ENCODE measurements around the gene MEIS1.

The MEIS1 gene

GRCh38 chr2:66490588-66491001 is 55.7 kb downstream of the MEIS1 start:
- H3K4me3 Mint-ChIP-seq, result no peak overlapping the region
- no peak overlapping the region for H3K27ac Mint-ChIP-seq
- no peaks in the 10 kb centered on the region for H3K4me1 Mint-ChIP-seq (ENCODE audit: low read depth)
- no peaks in the 10 kb centered on the region for H3K27me3 Mint-ChIP-seq
- no peak for DNase-seq
- H3K9me3 Mint-ChIP-seq, result no peaks in the 10 kb centered on the region
- no peaks in the 10 kb centered on the region for H3K36me3 Mint-ChIP-seq (ENCODE audit: low read depth)

GRCh38 chr2:66494708-66495107 is 59.8 kb downstream of the MEIS1 start:
- no peak for DNase-seq
- Mint-ChIP-seq H3K9me3 (peaks cover 3% of the 10 kb centered on the region), H3K4me1 (ENCODE audit: low read depth) (no peaks in the 10 kb centered on the region), H3K27ac (no peak overlapping the region), H3K27me3 (no peaks in the 10 kb centered on the region), H3K36me3 (ENCODE audit: low read depth) (no peaks in the 10 kb centered on the region), H3K4me3 (no peak overlapping the region)

DNA sequence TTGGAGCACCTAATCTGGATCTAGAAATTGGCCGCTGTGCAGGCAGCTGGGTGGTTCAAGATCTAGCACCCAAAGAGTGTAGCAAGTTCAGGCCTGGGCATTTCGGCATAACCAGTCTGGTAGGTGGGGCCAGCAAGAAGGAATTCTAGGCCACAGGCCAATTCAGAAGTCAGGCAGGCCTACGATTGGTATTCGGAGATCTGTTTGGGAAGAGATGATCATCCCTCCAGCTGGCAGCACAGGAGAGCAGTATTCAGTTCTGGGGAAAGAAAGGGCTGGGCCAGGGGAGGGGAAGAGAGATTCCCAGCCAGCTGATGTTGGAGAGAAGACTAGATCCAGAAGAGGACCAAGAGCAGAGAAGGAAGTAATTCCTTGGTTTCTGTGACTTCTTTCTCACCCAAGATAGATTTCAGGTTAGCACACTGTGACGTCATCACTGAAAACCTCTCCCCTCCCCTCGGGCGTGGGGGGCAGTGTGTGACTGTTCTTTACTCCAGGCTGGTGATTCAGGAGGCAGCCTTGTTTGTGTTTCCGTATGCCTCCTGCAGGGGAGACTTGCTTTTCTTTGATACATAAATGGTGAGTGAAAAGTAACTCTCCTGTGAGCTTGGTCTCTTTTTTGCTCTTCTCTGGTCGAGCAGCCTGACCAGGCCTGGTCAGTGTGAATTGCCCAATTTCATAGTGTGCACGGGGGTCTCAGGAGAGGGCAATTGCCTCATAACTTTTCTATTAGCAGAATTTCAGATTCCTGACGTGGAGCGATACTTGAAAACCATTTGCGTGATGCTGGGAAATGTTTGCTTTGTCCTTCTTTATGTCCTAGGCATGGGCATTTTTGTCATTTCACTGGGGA is 61.1 kb downstream of the MEIS1 start:
- Mint-ChIP-seq H3K36me3 (ENCODE audit: low read depth) (no peaks in the 10 kb centered on the region), H3K27ac (no peak overlapping the region), H3K4me3 (no peak overlapping the region), H3K4me1 (ENCODE audit: low read depth) (no peaks in the 10 kb centered on the region), H3K9me3 (peaks cover 3% of the 10 kb centered on the region), H3K27me3 (no peaks in the 10 kb centered on the region)
- no peak for DNase-seq

- Mint-ChIP-seq H3K9me3 (peaks cover 3% of the 10 kb centered on the region), H3K36me3 (ENCODE audit: low read depth) (no peaks in the 10 kb centered on the region), H3K27ac (no peak overlapping the region), H3K4me1 (ENCODE audit: low read depth) (no peaks in the 10 kb centered on the region), H3K4me3 (no peak overlapping the region), H3K27me3 (no peaks in the 10 kb centered on the region)
- no peak for DNase-seq
Observed at GRCh38 chr2:66496670-66497420, 61.9 kb downstream of the MEIS1 start.

- no peak for DNase-seq
- no peaks in the 10 kb centered on the region for H3K27me3 Mint-ChIP-seq
- H3K36me3 Mint-ChIP-seq (ENCODE audit: low read depth), result no peaks in the 10 kb centered on the region
- no peak overlapping the region for H3K4me3 Mint-ChIP-seq
- H3K4me1 Mint-ChIP-seq (ENCODE audit: low read depth), result no peaks in the 10 kb centered on the region
- H3K27ac Mint-ChIP-seq, result no peak overlapping the region
- H3K9me3 Mint-ChIP-seq, result peaks cover 3% of the 10 kb centered on the region
Observed at GRCh38 chr2:66497431-66498288, 62.7 kb downstream of the MEIS1 start.

GRCh38 chr2:66498289-66498975 is 63.5 kb downstream of the MEIS1 start:
- no peaks in the 10 kb centered on the region for H3K4me1 Mint-ChIP-seq (ENCODE audit: low read depth)
- H3K36me3 Mint-ChIP-seq (ENCODE audit: low read depth), result no peaks in the 10 kb centered on the region
- peaks cover 3% of the 10 kb centered on the region for H3K9me3 Mint-ChIP-seq
- no peaks in the 10 kb centered on the region for H3K27me3 Mint-ChIP-seq
- H3K4me3 Mint-ChIP-seq, result no peak overlapping the region
- no peak overlapping the region for H3K27ac Mint-ChIP-seq
- no peak for DNase-seq

GRCh38 chr2:66501267-66501666 is 66.3 kb downstream of the MEIS1 start:
- Mint-ChIP-seq H3K36me3 (ENCODE audit: low read depth) (no peaks in the 10 kb centered on the region), H3K27me3 (no peaks in the 10 kb centered on the region), H3K9me3 (peaks cover 1% of the 10 kb centered on the region), H3K27ac (no peak overlapping the region), H3K4me1 (ENCODE audit: low read depth) (no peaks in the 10 kb centered on the region), H3K4me3 (no peak overlapping the region)
- DNase-seq, result no peak

DNA sequence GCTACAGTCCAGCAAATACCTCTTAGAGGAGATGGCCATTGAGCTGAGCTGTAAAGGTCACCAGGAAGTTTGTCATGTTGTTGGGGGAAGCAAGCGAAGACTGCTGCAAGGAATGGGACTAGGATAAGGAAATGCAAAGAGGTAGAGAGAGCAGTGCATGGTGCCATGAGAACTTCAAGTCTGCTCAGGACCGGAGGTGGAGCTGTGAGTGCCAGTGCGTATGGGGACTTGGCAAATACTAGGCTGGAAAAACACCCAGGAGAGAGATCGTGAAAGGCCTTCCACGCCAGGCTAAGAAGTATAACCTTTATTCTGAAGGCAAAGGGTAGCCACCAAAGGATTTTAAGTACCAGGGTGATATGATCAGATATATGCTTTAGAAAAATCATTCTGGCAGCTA is 71.3 kb downstream of the MEIS1 start:
- Mint-ChIP-seq H3K4me1 (ENCODE audit: low read depth) (no peaks in the 10 kb centered on the region), H3K9me3 (no peaks in the 10 kb centered on the region), H3K27me3 (peaks cover 2% of the 10 kb centered on the region), H3K27ac (no peak overlapping the region), H3K36me3 (ENCODE audit: low read depth) (no peaks in the 10 kb centered on the region), H3K4me3 (no peak overlapping the region)
- DNase-seq, result no peak

DNA sequence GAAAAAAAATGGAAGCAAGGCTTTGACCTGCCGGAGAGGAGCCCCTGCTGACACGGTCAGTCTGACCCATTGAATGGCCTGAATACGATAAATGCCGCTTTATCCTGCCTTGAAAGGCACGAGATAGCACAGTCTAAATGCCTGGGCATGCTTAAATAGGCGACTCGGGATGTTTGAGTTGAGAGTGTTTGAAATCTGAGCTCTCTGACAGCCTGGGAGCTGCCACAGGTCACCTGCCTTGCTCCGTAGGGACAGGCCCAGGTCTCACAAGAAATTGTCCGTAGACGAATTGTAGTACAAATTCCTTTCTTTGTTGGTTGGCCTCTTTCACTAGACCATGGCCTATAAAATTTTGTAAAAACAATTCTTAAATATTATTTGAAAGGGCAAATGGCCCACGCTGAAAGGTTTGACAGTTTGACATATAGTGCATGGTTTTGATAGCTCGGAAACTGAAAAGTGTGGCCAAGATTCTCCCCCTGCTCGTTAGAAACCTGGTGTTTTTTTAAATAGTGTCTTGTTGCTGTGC is 72.8 kb downstream of the MEIS1 start:
- peaks cover 2% of the 10 kb centered on the region for H3K27me3 Mint-ChIP-seq
- no peak overlapping the region for H3K27ac Mint-ChIP-seq

GRCh38 chr2:66508484-66509071 is 73.7 kb downstream of the MEIS1 start:
- Mint-ChIP-seq H3K9me3 (no peaks in the 10 kb centered on the region), H3K4me3 (no peak overlapping the region), H3K36me3 (ENCODE audit: low read depth) (no peaks in the 10 kb centered on the region), H3K4me1 (ENCODE audit: low read depth) (no peaks in the 10 kb centered on the region), H3K27ac (no peak overlapping the region), H3K27me3 (peaks cover 2% of the 10 kb centered on the region)
- no peak for DNase-seq

More for the DNA sequence above, 72.8 kb downstream of the MEIS1 start:
- DNase-seq, result no peak
- no peaks in the 10 kb centered on the region for H3K9me3 Mint-ChIP-seq
- H3K36me3 Mint-ChIP-seq (ENCODE audit: low read depth), result no peaks in the 10 kb centered on the region
- H3K4me1 Mint-ChIP-seq (ENCODE audit: low read depth), result no peaks in the 10 kb centered on the region
- H3K4me3 Mint-ChIP-seq, result no peak overlapping the region

DNA sequence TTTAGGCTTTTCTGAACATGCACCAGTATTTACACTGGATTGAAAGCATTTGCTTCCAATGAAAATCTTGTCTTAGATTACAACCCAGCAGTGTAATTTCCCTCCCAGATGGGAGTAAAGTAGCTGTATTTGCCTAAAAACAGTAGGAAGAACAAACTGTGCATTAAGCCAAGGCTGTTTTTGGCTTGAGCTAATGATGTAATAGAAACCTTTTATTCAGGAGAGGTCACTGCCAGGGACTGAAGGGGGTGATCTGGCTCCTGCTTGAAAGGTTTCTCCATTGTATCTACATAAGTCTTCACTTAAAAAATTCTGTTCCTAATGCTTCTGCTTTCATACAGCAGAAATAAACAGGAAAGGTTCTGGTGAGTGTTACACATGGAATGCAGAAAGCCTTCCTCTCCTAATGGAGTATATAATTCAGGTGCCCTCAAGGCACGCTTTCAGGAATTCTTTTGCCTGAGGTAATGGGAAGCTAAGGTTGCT is 74.4 kb downstream of the MEIS1 start:
- Mint-ChIP-seq H3K9me3 (no peaks in the 10 kb centered on the region), H3K27ac (no peak overlapping the region), H3K4me3 (no peak overlapping the region), H3K4me1 (ENCODE audit: low read depth) (no peaks in the 10 kb centered on the region), H3K27me3 (peaks cover 2% of the 10 kb centered on the region), H3K36me3 (ENCODE audit: low read depth) (no peaks in the 10 kb centered on the region)
- DNase-seq, result no peak

- Mint-ChIP-seq H3K4me3 (no peak overlapping the region), H3K36me3 (ENCODE audit: low read depth) (no peaks in the 10 kb centered on the region), H3K4me1 (ENCODE audit: low read depth) (no peaks in the 10 kb centered on the region), H3K9me3 (no peaks in the 10 kb centered on the region), H3K27ac (no peak overlapping the region), H3K27me3 (no peaks in the 10 kb centered on the region)
- DNase-seq, result no peak
Observed at GRCh38 chr2:66512626-66513025, 77.7 kb downstream of the MEIS1 start.

DNA sequence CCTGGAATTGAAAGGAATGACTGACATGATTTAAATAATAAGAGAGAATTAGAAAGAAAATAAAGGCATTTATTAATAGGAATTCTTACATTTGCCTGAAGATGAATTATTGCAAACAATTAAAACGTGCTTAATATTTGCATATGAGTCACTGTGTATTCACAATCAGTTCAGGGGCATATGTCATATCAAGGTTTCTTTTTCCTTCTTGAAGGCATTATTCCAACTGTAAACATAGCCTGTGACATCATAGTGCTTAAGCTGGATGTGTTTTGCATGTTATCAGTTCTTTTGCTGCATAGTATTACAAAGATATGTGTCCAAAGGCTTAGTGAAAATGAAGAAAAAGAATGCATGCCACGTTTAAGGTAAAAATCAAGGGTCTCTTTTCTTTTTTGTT is 80.8 kb downstream of the MEIS1 start:
- no peaks in the 10 kb centered on the region for H3K27me3 Mint-ChIP-seq
- no peaks in the 10 kb centered on the region for H3K36me3 Mint-ChIP-seq (ENCODE audit: low read depth)
- H3K27ac Mint-ChIP-seq, result no peak overlapping the region
- H3K4me3 Mint-ChIP-seq, result no peak overlapping the region
- DNase-seq, result no peak
- H3K9me3 Mint-ChIP-seq, result peaks cover 2% of the 10 kb centered on the region
- H3K4me1 Mint-ChIP-seq (ENCODE audit: low read depth), result no peaks in the 10 kb centered on the region
